Ishikawa (cell line): ENCODE results near the gene SENP7.

Source experiments
- CEBPB ChIP-seq: IDR thresholded peaks from 2 replicates; pipeline ENCODE4 v1.6.1; 2012
- CREB1 ChIP-seq: IDR thresholded peaks from 2 replicates; pipeline ENCODE4 v1.6.1; 2012; ENCODE audit warnings: low read depth
- EGR1 ChIP-seq: IDR thresholded peaks from 2 replicates; pipeline ENCODE4 v1.6.1; 2012
- EP300 ChIP-seq: IDR thresholded peaks from 2 replicates; pipeline ENCODE4 v1.6.1; 2012; ENCODE audit warnings: borderline replicate concordance
- FOXM1 ChIP-seq: IDR thresholded peaks from 2 replicates; pipeline ENCODE4 v1.6.1; 2012; ENCODE audit warnings: low read depth, borderline replicate concordance
- NFIC ChIP-seq: IDR thresholded peaks from 2 replicates; pipeline ENCODE4 v1.6.1; 2012
- RAD21 ChIP-seq: IDR thresholded peaks from 2 replicates; pipeline ENCODE4 v1.6.1; 2012; ENCODE audit warnings: low read depth
- TAF1 ChIP-seq: IDR thresholded peaks from 2 replicates; pipeline ENCODE4 v1.6.1; 2012; ENCODE audit warnings: low read depth, mild to moderate bottlenecking
- TCF12 ChIP-seq: IDR thresholded peaks from 2 replicates; pipeline ENCODE4 v1.6.1; 2012; ENCODE audit warnings: low read depth
- TEAD4 ChIP-seq: IDR thresholded peaks from 2 replicates; pipeline ENCODE4 v1.6.1; 2012
- YY1 ChIP-seq: IDR thresholded peaks from 2 replicates; pipeline ENCODE4 v1.6.1; 2012; ENCODE audit warnings: low read depth
- ZBTB7A ChIP-seq: IDR thresholded peaks from 2 replicates; pipeline ENCODE4 v1.6.1; 2012; ENCODE audit warnings: low read depth
- TF ChIP-seq, protein P1 (sequence below): IDR thresholded peaks from 2 replicates; pipeline ENCODE4 v1.6.1; 2012; ENCODE audit warnings: low read depth, mild to moderate bottlenecking
- TF ChIP-seq, protein P2 (sequence below): IDR thresholded peaks from 2 replicates; pipeline ENCODE4 v1.6.1; 2012
- TF ChIP-seq, protein P3 (sequence below): IDR thresholded peaks from 2 replicates; pipeline ENCODE4 v1.6.1; 2012

SENP7 gene

DNA sequence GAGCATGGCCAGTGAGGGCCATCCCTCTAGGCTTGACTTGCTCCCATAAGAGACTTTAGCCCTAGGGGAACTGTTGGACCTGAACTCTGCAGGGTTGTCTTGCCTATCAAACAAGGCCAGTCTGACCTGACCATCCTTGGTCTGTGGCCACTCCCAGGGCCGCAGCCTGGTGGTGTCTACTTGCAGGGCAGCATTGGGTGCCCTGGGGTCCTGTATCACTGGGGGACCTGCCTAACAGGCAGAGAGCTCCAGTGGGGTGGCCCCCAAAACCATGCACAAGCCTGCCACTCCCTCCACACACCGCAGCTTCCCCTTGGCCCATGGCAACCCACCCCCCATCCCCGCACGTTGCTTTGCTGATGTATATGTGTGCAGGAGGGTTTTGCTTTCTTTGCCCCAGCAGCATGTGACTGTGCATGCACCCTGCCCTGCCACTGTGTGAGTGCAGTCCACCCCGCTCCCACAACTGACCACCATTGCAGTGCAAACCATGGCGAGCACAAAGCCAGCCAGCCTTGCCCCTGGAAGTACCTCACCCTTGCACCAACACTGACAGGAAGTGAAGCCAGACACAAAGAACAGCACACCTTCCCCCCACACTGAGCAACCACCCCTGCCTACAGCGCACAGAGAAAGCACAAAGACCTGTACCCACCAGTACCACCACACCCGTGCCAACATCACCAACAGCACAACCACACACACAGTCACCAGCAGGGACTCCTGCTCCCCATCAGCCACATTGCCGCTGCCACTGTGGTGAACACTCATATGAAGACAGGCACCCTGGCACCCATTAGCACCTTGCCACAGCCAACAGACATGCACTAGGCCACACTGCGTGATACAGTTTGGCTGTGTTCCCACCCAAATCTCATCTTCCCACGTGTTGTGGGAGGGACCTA lies 88.8 kb downstream of the SENP7 start:
- no peak for TF ChIP-seq EP300
- no peak for TF ChIP-seq RAD21
- no peak for TF ChIP-seq EGR1
- no peak for TF ChIP-seq TAF1
- TF ChIP-seq, protein P1, sequence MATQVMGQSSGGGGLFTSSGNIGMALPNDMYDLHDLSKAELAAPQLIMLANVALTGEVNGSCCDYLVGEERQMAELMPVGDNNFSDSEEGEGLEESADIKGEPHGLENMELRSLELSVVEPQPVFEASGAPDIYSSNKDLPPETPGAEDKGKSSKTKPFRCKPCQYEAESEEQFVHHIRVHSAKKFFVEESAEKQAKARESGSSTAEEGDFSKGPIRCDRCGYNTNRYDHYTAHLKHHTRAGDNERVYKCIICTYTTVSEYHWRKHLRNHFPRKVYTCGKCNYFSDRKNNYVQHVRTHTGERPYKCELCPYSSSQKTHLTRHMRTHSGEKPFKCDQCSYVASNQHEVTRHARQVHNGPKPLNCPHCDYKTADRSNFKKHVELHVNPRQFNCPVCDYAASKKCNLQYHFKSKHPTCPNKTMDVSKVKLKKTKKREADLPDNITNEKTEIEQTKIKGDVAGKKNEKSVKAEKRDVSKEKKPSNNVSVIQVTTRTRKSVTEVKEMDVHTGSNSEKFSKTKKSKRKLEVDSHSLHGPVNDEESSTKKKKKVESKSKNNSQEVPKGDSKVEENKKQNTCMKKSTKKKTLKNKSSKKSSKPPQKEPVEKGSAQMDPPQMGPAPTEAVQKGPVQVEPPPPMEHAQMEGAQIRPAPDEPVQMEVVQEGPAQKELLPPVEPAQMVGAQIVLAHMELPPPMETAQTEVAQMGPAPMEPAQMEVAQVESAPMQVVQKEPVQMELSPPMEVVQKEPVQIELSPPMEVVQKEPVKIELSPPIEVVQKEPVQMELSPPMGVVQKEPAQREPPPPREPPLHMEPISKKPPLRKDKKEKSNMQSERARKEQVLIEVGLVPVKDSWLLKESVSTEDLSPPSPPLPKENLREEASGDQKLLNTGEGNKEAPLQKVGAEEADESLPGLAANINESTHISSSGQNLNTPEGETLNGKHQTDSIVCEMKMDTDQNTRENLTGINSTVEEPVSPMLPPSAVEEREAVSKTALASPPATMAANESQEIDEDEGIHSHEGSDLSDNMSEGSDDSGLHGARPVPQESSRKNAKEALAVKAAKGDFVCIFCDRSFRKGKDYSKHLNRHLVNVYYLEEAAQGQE = no peak
- TF ChIP-seq FOXM1 = no peak
- TF ChIP-seq NFIC = no peak
- no peak for TF ChIP-seq ZBTB7A
- TF ChIP-seq YY1 = no peak
- TF ChIP-seq CREB1 = no peak
- no peak for TF ChIP-seq CEBPB
- TF ChIP-seq TEAD4 = no peak
- TF ChIP-seq TCF12 = no peak
- TF ChIP-seq, protein P2, sequence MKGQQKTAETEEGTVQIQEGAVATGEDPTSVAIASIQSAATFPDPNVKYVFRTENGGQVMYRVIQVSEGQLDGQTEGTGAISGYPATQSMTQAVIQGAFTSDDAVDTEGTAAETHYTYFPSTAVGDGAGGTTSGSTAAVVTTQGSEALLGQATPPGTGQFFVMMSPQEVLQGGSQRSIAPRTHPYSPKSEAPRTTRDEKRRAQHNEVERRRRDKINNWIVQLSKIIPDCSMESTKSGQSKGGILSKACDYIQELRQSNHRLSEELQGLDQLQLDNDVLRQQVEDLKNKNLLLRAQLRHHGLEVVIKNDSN = no peak
- TF ChIP-seq, protein P3, sequence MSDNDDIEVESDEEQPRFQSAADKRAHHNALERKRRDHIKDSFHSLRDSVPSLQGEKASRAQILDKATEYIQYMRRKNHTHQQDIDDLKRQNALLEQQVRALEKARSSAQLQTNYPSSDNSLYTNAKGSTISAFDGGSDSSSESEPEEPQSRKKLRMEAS = no peak

DNA sequence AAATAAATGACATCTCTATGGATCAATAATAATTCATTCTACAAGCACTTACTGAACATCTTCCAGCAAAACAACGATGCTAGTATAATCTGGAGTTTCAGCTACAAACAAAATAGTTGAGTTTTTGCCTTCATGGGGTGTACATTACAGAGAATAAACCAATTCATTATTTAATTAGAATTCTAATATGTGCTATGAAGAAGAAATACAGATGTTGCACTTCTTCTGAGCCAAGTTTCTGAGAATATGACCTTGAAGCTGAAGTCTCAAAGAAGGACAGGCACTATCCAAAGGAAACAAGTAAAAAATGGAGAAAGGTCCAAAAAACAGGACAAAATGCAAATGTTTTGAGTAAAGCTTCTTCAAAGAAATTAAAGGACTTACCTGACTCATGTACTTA lies 94.2 kb downstream of the SENP7 start:
- TF ChIP-seq, protein P1 = no peak
- TF ChIP-seq CREB1 (no peak), EP300 (no peak), NFIC (no peak), ZBTB7A (no peak), TEAD4 (no peak)
- TF ChIP-seq, protein P3 = no peak

DNA sequence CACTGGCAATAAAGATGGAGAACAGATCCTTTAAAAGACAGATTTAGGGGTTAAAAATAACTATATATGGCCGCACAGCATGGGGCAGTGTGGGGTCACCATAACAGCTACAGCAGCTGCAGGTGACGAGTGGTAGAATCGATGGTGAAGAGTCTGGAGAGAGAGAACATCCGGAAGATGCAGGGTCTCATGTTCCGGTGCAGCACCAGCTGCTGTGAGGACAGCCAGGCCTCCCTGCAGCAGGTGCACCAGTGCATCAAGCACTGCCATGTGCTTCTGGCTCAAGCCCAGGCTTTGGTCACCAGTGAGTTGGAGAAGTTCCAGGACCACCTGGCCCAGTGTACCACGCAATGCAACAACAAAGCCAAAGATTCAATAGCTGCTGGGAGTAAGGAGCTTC lies 98.9 kb downstream of the SENP7 start:
- TF ChIP-seq CEBPB = no peak
- TF ChIP-seq TCF12 = no peak
- no peak for TF ChIP-seq TEAD4
- no peak for TF ChIP-seq RAD21
- TF ChIP-seq, protein P2 = no peak
- TF ChIP-seq, protein P3 = no peak
- no peak for TF ChIP-seq YY1
- TF ChIP-seq EGR1 = no peak
- TF ChIP-seq FOXM1 = no peak
- TF ChIP-seq TAF1 = no peak
- TF ChIP-seq NFIC = no peak
- TF ChIP-seq CREB1 = no peak
- TF ChIP-seq, protein P1 = no peak

DNA sequence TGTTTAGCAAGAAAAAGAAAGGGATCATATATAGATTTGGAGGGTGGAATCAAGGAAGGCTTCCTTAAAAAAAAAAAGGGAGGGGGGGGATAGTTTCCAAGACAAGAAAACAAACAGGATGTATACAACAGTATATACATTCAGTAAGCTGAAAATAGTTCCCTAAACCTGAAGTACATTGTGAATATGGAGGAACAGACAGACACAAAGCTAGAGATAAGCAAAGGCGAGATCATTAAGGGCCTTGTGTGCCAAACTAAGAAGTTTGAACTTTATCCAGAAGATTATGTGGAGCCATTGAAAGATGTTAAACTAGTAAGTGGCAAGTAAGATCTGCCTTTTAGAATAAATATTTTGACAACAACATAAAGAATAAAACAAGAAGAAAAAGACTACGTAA lies 99.4 kb downstream of the SENP7 start:
- TF ChIP-seq RAD21 = no peak
- TF ChIP-seq, protein P2 = no peak
- TF ChIP-seq CEBPB = no peak
- TF ChIP-seq, protein P1 = no peak
- no peak for TF ChIP-seq YY1
- TF ChIP-seq EGR1 = no peak
- TF ChIP-seq TCF12 = no peak
- TF ChIP-seq FOXM1 = no peak
- no peak for TF ChIP-seq TAF1
- no peak for TF ChIP-seq TEAD4
- no peak for TF ChIP-seq ZBTB7A
- no peak for TF ChIP-seq NFIC
- no peak for TF ChIP-seq CREB1
- TF ChIP-seq EP300 = no peak
- TF ChIP-seq, protein P3 = no peak
